ENCODE results near the gene DOK3. TPM values are rescaled to one million over a fixed set of nuclear protein-coding genes. Genes with fewer than 3 reads are reported as not detected.

DOK3 gene
- total RNA-seq, 1 experiment from 2014 or later: 8.0 TPM

- CTCF ChIA-PET: no interaction called here
- BruUV-seq (replicated peaks): no TSS peak
- TF ChIP-seq CEBPB (IDR thresholded peaks at IDR 0.05; ENCODE audit: low read depth) (peak; percentile 43; the same call in 1 of the 2 replicates), YY1 (IDR thresholded peaks at IDR 0.05; ENCODE audit: extremely low read depth, insufficient replicate concordance, low read depth, low read length) (no peak)
- RAD21 ChIA-PET (ENCODE audit: low non-redundant PET in 1 of 2, low total read pairs in 2 of 2, uncharacterized antibody in 2 of 2, unreplicated experiment in 2 of 2): no interaction called here
- Histone ChIP-seq H3K9me2 (ENCODE audit: insufficient read depth) (no peaks in the 10 kb centered on the region), H3K79me2 (ENCODE audit: insufficient read depth, low read length) (peaks cover 71% of the 10 kb centered on the region), H2AFZ (ENCODE audit: low read depth, low read length, poor library complexity, severe bottlenecking) (no peak overlapping the region), H3K27ac (ENCODE audit: low read depth, low read length) (no peak overlapping the region), H3K27me3 (ENCODE audit: insufficient read depth, low read length) (no peaks in the 10 kb centered on the region), H3K4me3 (replicated peaks in 1 of 2; ENCODE audit: low read depth in 1 of 2, low read length in 2 of 2) (no peak overlapping the region), H4K20me1 (ENCODE audit: insufficient read depth) (peaks cover 4% of the 10 kb centered on the region; the same call in 1 of the 2 replicates), H3K4me1 (ENCODE audit: control insufficient read depth in 1 of 2, insufficient read depth in 2 of 2, low read length in 2 of 2) (0 out of 4 replicates have a peak, but pooled peaks cover 0 to 6% of the 10 kb centered on the region in 2 experiments), H3K9me3 (ENCODE audit: control insufficient read depth in 1 of 2, insufficient read depth in 1 of 2, low read depth in 1 of 2, low read length in 2 of 2) (no peaks in the 10 kb centered on the region), H3K36me3 (ENCODE audit: control insufficient read depth in 1 of 2, insufficient read depth in 2 of 2, low read length in 2 of 2) (no peaks in the 10 kb centered on the region), H3K9ac (ENCODE audit: low read length) (no peak overlapping the region), H3K4me2 (ENCODE audit: low read length) (no peak overlapping the region)
- no peak for ATAC-seq
- DNase-seq (ENCODE audit: low read depth, low spot score): no peak
- POLR2A ChIA-PET: interaction anchor here (1.2 kb wide), 1 partner anchor 10 kb away, joined by 3 read pairs; no protein-coding TSS in a partner anchor
- intact Hi-C loops (cut with micrococcal nuclease): no loop called here
Measured at GRCh38 chr5:177545487-177546257, 36.0 kb upstream of the DOK3 start.

- H4K20me1 ChIP-seq (ENCODE audit: insufficient read depth): peaks cover 4% of the 10 kb centered on the region; the same call in 1 of the 2 replicates
- ChIA-PET RAD21 (ENCODE audit: low non-redundant PET in 1 of 2, low total read pairs in 2 of 2, uncharacterized antibody in 2 of 2, unreplicated experiment in 2 of 2) (no interaction called here), POLR2A (no interaction called here), CTCF (no interaction called here)
- no TSS peak for BruUV-seq (replicated peaks)
- intact Hi-C loops (cut with micrococcal nuclease): no loop called here
- H3K27ac ChIP-seq (ENCODE audit: low read depth, low read length): no peak overlapping the region
- H3K4me3 ChIP-seq (replicated peaks in 1 of 2; ENCODE audit: low read depth in 1 of 2, low read length in 2 of 2): no peak overlapping the region
- no peak overlapping the region for H3K9ac ChIP-seq (ENCODE audit: low read length)
- no peak overlapping the region for H2AFZ ChIP-seq (ENCODE audit: low read depth, low read length, poor library complexity, severe bottlenecking)
- H3K9me3 ChIP-seq (ENCODE audit: control insufficient read depth in 1 of 2, insufficient read depth in 1 of 2, low read depth in 1 of 2, low read length in 2 of 2): no peaks in the 10 kb centered on the region
- H3K27me3 ChIP-seq (ENCODE audit: insufficient read depth, low read length): no peaks in the 10 kb centered on the region
- ATAC-seq: no peak
- H3K9me2 ChIP-seq (ENCODE audit: insufficient read depth): no peaks in the 10 kb centered on the region
- peaks cover 3 to 9% of the 10 kb centered on the region in 2 experiments; a peak in 2 of 4 replicates for H3K36me3 ChIP-seq (ENCODE audit: control insufficient read depth in 1 of 2, insufficient read depth in 2 of 2, low read length in 2 of 2)
- peaks cover 57% of the 10 kb centered on the region for H3K79me2 ChIP-seq (ENCODE audit: insufficient read depth, low read length)
- 0 out of 4 replicates have a peak, but pooled peaks cover 0 to 6% of the 10 kb centered on the region in 2 experiments for H3K4me1 ChIP-seq (ENCODE audit: control insufficient read depth in 1 of 2, insufficient read depth in 2 of 2, low read length in 2 of 2)
- H3K4me2 ChIP-seq (ENCODE audit: low read length): no peak overlapping the region
- DNase-seq (ENCODE audit: low read depth, low spot score): no peak
- TF ChIP-seq ELF1 (IDR thresholded peaks at IDR 0.05; ENCODE audit: borderline replicate concordance, low read depth): no peak
- TF ChIP-seq ZNF274 (IDR thresholded peaks at IDR 0.05; ENCODE audit: low read depth, low read length): no peak
- TF ChIP-seq EZH2phosphoT487 (IDR thresholded peaks at IDR 0.05; ENCODE audit: borderline replicate concordance): no peak
- TF ChIP-seq SP1 (IDR thresholded peaks at IDR 0.05; ENCODE audit: low read depth): no peak
- no peak for TF ChIP-seq SIN3A (IDR thresholded peaks at IDR 0.05; ENCODE audit: low read depth)
- TF ChIP-seq CBX3 (IDR thresholded peaks at IDR 0.05; ENCODE audit: low read depth): no peak
- TF ChIP-seq POLR2A (IDR thresholded peaks at IDR 0.05; ENCODE audit: borderline replicate concordance, extremely low read depth, insufficient read depth, insufficient read length): no peak
- no peak for TF ChIP-seq FOSL1 (IDR thresholded peaks at IDR 0.05; ENCODE audit: low read depth)
- TF ChIP-seq EZH2 (IDR thresholded peaks at IDR 0.05): no peak
- no peak for TF ChIP-seq ZBTB33 (IDR thresholded peaks at IDR 0.05; ENCODE audit: extremely low read depth, insufficient replicate concordance, low read length)
- no peak for TF ChIP-seq RAD21 (IDR thresholded peaks at IDR 0.05; ENCODE audit: low read depth)
- no peak for TF ChIP-seq CTCF (IDR thresholded peaks at IDR 0.05 in 2 of 3, conservative IDR thresholded peaks at IDR 0.05 in 1 of 3; ENCODE audit: borderline replicate concordance in 1 of 3, insufficient read depth in 1 of 3, low read depth in 2 of 3, low read length in 2 of 3)
Measured at GRCh38 chr5:177542816-177543465, 33.3 kb upstream of the DOK3 start.
